GM18526 (cell line): ENCODE data around the gene ZSCAN31.

Source experiments
- POLR2A ChIP-seq: IDR thresholded peaks from 3 replicates; pipeline ENCODE4 v1.6.1; 2011; ENCODE audit not compliant: insufficient read length; ENCODE audit errors: extremely low read depth

The ZSCAN31 gene

GRCh38 chr6:28335564-28336283, at the start of gene ZSCAN31:
Gene ZSCAN31 (minus strand): TSS chr6:28336148. CDS start chr6:28329683, 6,465 bp downstream.
- TF ChIP-seq POLR2A = peak; percentile 48

- no peak for TF ChIP-seq POLR2A
Observed at GRCh38 chr6:28384143-28384533, 48.2 kb upstream of the ZSCAN31 start.

GRCh38 chr6:28383235-28384142, 47.5 kb upstream of the ZSCAN31 start:
- peak; percentile 35 for TF ChIP-seq POLR2A

- no peak for TF ChIP-seq POLR2A
Observed at GRCh38 chr6:28380381-28380780, 44.4 kb upstream of the ZSCAN31 start.

GRCh38 chr6:28378644-28379043, 42.7 kb upstream of the ZSCAN31 start:
- TF ChIP-seq POLR2A = no peak

- TF ChIP-seq POLR2A = no peak
Observed at GRCh38 chr6:28377879-28378278, 41.9 kb upstream of the ZSCAN31 start.

- TF ChIP-seq POLR2A = no peak
Observed at GRCh38 chr6:28373925-28374324, 38.0 kb upstream of the ZSCAN31 start.

- TF ChIP-seq POLR2A = no peak
Observed at GRCh38 chr6:28371706-28372451, 35.9 kb upstream of the ZSCAN31 start.

- TF ChIP-seq POLR2A = no peak
Observed at GRCh38 chr6:28371280-28371679, 35.3 kb upstream of the ZSCAN31 start.

GRCh38 chr6:28370440-28370839, 34.5 kb upstream of the ZSCAN31 start:
- no peak for TF ChIP-seq POLR2A

GRCh38 chr6:28369463-28369862, 33.5 kb upstream of the ZSCAN31 start:
- no peak for TF ChIP-seq POLR2A

- TF ChIP-seq POLR2A = no peak
Observed at GRCh38 chr6:28368522-28368921, 32.6 kb upstream of the ZSCAN31 start.

- TF ChIP-seq POLR2A = no peak
Observed at GRCh38 chr6:28360961-28361360, 25.0 kb upstream of the ZSCAN31 start.

GRCh38 chr6:28357036-28357435, 21.1 kb upstream of the ZSCAN31 start:
- no peak for TF ChIP-seq POLR2A

- TF ChIP-seq POLR2A = no peak
Observed at GRCh38 chr6:28356666-28357020, 20.7 kb upstream of the ZSCAN31 start.

- no peak for TF ChIP-seq POLR2A
Observed at GRCh38 chr6:28355743-28356665, 20.1 kb upstream of the ZSCAN31 start.
